GM21423 (cell line): ENCODE measurements around the gene CARS1.

Experiments
- ATAC-seq: cut with Tn5 transposase; IDR thresholded peaks from one replicate; pipeline ENCODE4 v1.9.1; 2021; ENCODE audit warnings: mild to moderate bottlenecking, moderate library complexity; ENCODE audit not compliant: unreplicated experiment

Gene CARS1

DNA sequence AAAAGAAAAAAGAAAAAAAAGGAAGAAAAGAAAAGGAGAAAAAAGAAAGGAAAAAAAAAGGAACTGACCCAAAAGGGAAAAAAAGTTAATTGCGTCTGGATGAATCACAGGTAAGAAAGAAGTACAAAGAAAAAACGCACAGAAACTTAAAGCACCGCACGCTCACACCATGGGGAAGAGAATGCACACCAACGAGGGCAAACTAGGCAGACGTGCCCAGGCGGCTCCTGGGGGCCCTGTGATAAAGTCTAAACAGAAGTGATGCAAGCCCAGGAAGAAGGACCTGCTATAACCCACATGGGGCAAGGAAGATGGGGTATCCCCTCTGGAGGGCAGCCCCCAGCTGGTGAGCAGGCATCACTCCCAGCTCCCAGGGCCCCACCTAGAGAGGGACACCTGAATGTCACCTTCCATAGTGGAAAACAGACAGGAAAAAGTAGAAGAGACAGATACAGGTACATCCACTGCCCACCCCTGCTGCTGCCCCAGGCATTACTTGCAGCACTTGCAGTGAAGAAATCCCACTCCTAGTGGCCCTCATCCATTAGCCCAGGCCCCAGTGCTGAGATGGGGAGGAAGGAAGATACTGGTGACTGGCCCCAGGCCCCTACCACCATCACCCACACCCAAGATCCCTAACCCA lies 94.0 kb downstream of the CARS1 start:
- no peak for ATAC-seq

DNA sequence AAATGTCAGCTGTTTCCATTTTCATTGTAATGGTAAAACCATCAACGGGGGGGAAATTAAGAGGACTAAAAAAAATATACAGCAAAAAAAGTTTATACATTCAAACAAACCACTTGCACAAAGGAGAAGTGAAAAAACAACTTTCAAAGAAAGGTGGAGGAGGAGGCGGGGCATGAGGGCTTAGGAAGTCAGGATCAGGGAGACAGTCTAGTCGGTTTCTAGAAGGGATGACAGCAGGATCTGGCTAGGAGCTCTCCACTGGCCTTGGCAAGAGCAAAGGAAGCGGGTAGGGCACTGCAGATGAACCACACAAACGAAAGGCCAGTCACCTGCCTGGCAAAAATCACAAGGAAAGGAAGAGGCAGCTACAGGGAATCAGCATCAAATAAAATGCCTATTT lies 96.1 kb downstream of the CARS1 start:
- ATAC-seq: no peak

GRCh38 chr11:2960139-2960538 lies 97.1 kb downstream of the CARS1 start:
- ATAC-seq: no peak

- no peak for ATAC-seq
Observed at GRCh38 chr11:2958251-2958650, 99.0 kb downstream of the CARS1 start.

DNA sequence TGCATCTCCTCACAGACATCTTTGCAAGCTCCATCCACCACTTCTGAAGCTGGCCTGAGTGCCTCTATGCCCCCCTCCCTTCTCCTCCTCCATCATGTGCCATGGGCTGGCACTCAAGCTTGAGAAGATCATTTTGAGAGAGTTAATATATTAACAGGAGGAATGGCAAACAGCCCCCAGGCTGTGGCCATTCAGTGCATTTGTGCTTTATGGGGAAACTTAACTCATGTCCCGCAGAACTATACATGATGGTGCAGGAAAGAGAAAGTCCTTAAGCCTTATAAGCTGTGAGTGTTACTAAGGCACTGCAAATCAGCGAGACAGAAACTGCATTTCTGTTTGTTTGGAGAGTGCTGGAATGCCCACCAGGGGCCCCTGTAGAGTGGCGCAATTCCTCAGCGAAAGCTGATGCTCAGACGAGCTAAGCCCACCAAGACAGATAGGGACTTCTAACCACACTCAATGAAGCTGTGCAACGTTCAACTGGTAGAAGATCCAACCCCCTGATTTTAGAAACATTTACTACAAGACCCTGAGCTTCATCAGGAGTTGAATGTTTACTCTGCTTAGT lies 101.2 kb downstream of the CARS1 start:
- ATAC-seq: no peak

DNA sequence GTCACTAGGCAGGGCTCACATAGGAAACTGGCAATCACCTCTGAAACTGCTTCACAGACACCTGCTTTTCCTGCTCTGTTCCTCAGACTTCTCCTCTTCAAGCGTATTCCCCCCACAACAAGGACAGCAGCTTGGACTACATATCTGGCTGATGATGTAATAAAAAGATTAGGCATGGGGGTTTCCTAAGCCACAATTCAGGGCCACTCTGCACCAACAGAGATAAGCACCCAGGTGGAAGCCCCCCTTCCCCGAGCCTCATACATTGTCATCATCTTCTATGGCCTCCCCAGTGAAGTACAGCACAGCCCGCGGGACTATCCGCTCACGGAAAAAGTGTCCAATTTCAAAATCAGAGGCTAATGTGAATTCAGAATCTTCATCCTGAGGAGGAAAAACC lies 103.0 kb downstream of the CARS1 start:
- no peak for ATAC-seq

DNA sequence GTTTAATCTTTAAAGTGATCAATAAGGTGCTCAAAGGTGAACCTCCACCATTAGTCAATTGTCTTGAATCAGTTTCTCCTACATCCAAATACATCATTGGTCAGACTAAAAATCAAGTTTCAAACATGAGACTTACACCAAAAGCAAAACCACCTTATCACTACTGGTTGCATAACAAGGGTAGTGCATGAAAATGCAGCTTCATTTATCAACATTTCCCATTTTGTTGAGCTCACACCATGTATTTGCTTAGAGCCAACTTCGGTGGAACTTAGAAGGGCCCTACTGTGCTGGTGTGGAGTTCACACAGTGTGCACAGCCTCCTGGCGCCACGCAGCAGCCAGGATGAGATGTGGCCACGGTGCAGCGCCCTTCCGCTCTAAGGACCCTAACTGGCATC lies 104.9 kb downstream of the CARS1 start:
- no peak for ATAC-seq

DNA sequence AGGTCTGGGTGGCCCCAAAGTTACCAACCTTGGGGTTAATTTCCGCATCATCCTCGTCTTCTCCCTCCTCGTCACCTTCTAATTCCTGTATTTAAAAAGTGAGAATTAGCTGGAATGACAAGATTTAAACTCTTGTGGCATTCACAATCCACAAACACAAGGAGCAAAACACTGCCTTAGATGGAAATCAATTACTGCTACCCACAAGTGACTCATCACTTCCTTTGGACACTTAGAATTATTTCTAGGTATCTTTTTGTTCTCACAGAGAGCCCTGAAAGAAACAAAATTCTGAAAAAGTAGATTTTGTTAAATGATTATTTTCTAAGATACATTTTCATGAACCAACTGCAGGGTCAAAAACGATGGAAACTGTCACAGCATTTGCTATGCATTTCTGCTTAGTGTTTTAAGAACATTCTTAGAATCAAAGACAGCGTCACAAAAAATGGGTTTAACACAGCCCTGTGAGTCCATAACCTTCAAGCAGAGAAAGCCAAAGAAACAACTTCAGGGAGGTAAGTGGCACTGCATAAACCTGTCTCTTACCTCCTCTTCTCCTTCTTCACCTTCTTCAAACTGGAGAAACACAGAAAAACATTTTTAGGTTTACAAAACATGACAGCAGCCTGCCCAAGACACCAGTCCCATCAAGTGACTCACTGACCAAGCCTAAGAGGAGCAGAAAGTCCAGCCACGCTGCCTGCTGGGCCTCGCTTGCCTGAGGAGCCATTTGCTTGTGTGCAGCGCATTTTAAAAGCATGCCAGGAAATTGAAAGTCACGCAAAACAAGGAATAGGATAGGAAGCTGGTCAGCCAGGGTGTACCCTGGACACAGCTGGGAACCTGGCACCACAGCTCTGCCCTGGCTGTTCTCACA lies 105.8 kb downstream of the CARS1 start:
- ATAC-seq: no peak
